Keratinocyte (primary cell): Measurements from ENCODE around the gene EGFL8. TPM values are rescaled to one million over a fixed set of nuclear protein-coding genes. Genes with fewer than 3 reads are reported as not detected.

Source experiments
- DNase-seq: peaks from one replicate; pipeline ENCODE4 v3.0.0-alpha.2; 2011; ENCODE audit warnings: low read depth, missing footprints, low spot score
- FAIRE-seq: peaks from 2 replicates; lab custom pipeline; 2011; peaks lifted over from hg19 to GRCh38; lab: Jason Lieb, UNC
- H2AFZ ChIP-seq: 2 replicates; pipeline ENCODE4 v1.6.0; 2012; ENCODE audit warnings: low read length, control low read depth, inconsistent platforms; ENCODE audit not compliant: control insufficient read depth
- H3K27ac ChIP-seq: 2 replicates; pipeline ENCODE4 v1.5.1; 2011; ENCODE audit warnings: low read length; ENCODE audit not compliant: control insufficient read depth, insufficient read depth
- H3K27me3 ChIP-seq: 3 replicates; pipeline ENCODE4 v1.6.0; 2011; ENCODE audit warnings: low read length; ENCODE audit not compliant: control insufficient read depth, insufficient read depth; ENCODE audit errors: extremely low read depth
- H3K36me3 ChIP-seq, 2 experiments: 2 replicates in 1 of 2; 3 replicates in 1 of 2; pipeline ENCODE4 v1.5.1; 2011; ENCODE audit warnings: low read length in 2 of 2, mild to moderate bottlenecking in 1 of 2; ENCODE audit not compliant: control insufficient read depth in 2 of 2, insufficient read depth in 2 of 2; ENCODE audit errors: extremely low read depth in 1 of 2
- H3K4me1 ChIP-seq: 3 replicates; pipeline ENCODE4 v1.5.1; 2011; ENCODE audit warnings: low read length; ENCODE audit not compliant: control insufficient read depth, insufficient read depth; ENCODE audit errors: extremely low read depth
- H3K4me2 ChIP-seq: 3 replicates; pipeline ENCODE4 v1.6.0; 2011; ENCODE audit warnings: low read depth, low read length; ENCODE audit not compliant: control insufficient read depth, insufficient read depth; ENCODE audit errors: extremely low read depth
- H3K4me3 ChIP-seq, 3 experiments: fragments of 200-600 bp in 1 of 3; sonication (generic) in 1 of 3; 2 replicates in 2 of 3; 3 replicates in 1 of 3; pipeline ENCODE4 v1.5.1; 2011 to 2016; ENCODE audit warnings: low read length in 3 of 3, mild to moderate bottlenecking in 3 of 3, control low read depth in 2 of 3, inconsistent platforms in 1 of 3, low read depth in 1 of 3, mixed read lengths in 1 of 3, mixed run types in 1 of 3, moderate library complexity in 1 of 3; ENCODE audit not compliant: control insufficient read depth in 2 of 3, insufficient read depth in 2 of 3; ENCODE audit errors: extremely low read depth in 1 of 3
- H3K79me2 ChIP-seq: 2 replicates; pipeline ENCODE4 v1.6.0; 2012; ENCODE audit warnings: low read length; ENCODE audit not compliant: control insufficient read depth, insufficient read depth
- H3K9ac ChIP-seq: 3 replicates; pipeline ENCODE4 v1.6.0; 2011; ENCODE audit warnings: low read length; ENCODE audit not compliant: control insufficient read depth, insufficient read depth; ENCODE audit errors: extremely low read depth
- H3K9me1 ChIP-seq: 3 replicates; pipeline ENCODE4 v1.6.0; 2011; ENCODE audit warnings: low read length; ENCODE audit not compliant: control insufficient read depth, insufficient read depth; ENCODE audit errors: extremely low read depth
- H3K9me3 ChIP-seq: 2 replicates; pipeline ENCODE4 v1.5.1; 2012; ENCODE audit warnings: low read depth, low read length; ENCODE audit not compliant: control insufficient read depth
- H4K20me1 ChIP-seq: 3 replicates; pipeline ENCODE4 v1.6.0; 2011; ENCODE audit warnings: low read length; ENCODE audit not compliant: control insufficient read depth, insufficient read depth; ENCODE audit errors: extremely low read depth
- EZH2 ChIP-seq: IDR thresholded peaks from one replicate; pipeline ENCODE4 v1.6.1; 2012; ENCODE audit warnings: inconsistent platforms, mild to moderate bottlenecking, low read length, moderate library complexity
- dilution Hi-C: fragments of 300-500 bp; cut with MboI; formaldehyde crosslinking; loops from one replicate; pipeline ENCODE4 v1.7.0; 2020; ENCODE audit warnings: low sequenced_read_pairs; ENCODE audit not compliant: extremely low pct_ligation_motif_present
- polyA plus RNA-seq, 5 experiments: library from polyadenylated mRNA; depleted of rRNA in 3 of 5; stranded (reverse) in 3 of 5; stranded (forward) in 1 of 5; unstranded in 1 of 5; fragments of >200 nt; gene quantifications; 1 replicate in 1 of 5; 2 replicates in 3 of 5; 3 replicates in 1 of 5; pipeline versions ENCODE4 v1.2.1 to v1.2.3, GENCODE V29; 2011 to 2012; ENCODE audit warnings: missing spikeins in 2 of 5, low read depth in 1 of 5, low replicate concordance in 1 of 5
- TF ChIP-seq, protein P1 (sequence below), 3 experiments: IDR thresholded peaks in 1 of 3; conservative IDR thresholded peaks in 1 of 3; optimal IDR thresholded peaks in 1 of 3; 2 replicates in 2 of 3; 3 replicates in 1 of 3; pipeline versions ENCODE3 to v1.5.1; 2011; ENCODE audit warnings: low read length in 3 of 3, mild to moderate bottlenecking in 3 of 3, moderate library complexity in 2 of 3, control low read depth in 1 of 3, inconsistent platforms in 1 of 3; ENCODE audit not compliant: insufficient read depth in 2 of 3; ENCODE audit errors: extremely low read depth in 1 of 3

The EGFL8 gene
- polyA plus RNA-seq, 1 donor (not counting 4 experiments of a cell fraction or from before 2014, with no cell fraction given), result 3.7 TPM

DNA sequence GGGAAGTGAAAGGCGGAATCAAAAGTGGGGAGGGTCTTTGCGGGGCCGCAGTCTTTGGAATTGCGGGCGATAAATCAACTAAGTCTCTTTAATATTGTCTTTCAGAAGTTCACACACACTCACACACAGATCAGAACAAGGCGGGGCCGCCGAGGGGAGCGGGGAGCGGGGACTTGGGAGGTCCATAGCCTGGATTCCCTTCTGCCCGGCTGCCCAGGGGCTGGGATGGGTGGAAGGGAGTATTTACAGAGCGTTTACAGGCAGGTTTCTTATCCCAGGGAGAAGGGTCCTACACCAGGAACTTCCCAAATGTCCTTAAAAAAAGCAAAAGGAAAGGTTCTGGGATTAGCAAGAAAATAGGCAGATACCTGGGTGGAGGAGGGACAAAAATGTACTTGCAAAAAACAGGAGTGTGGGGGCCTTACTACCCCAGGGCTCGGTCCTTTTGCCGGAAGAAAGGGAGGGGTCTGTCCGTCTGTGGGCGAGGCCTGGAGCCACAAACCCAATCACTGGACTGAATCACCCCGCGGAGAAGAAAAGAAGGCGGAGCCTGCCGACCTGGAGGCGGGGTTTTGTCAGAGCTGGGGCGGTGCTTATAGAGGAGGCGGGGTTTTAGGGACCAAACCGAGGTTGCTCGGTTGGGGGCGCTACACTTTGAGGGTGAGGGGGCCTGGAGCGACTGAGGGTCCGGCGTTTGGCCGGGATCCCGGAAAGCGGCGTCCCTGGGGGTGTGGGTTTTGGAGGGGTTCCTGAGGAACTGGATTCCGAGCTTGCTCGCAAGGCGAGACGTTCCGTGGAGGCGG lies 15.9 kb upstream of the EGFL8 start:
- Histone ChIP-seq H3K9ac (peak overlapping the region; percentile 71), H3K9me3 (no peaks in the 10 kb centered on the region), H3K4me3 (peak overlapping the region; percentile 46 to 82 (median 66)), H3K27me3 (peaks cover 4% of the 10 kb centered on the region), H3K79me2 (no peaks in the 10 kb centered on the region), H3K9me1 (no peaks in the 10 kb centered on the region), H2AFZ (peak overlapping the region; percentile 81), H3K4me2 (peak overlapping the region; percentile 94), H3K27ac (peak overlapping the region; percentile 54), H4K20me1 (no peaks in the 10 kb centered on the region), H3K36me3 (no peaks in the 10 kb centered on the region), H3K4me1 (peaks cover 12% of the 10 kb centered on the region)
- no peak for TF ChIP-seq EZH2
- TF ChIP-seq, protein P1, sequence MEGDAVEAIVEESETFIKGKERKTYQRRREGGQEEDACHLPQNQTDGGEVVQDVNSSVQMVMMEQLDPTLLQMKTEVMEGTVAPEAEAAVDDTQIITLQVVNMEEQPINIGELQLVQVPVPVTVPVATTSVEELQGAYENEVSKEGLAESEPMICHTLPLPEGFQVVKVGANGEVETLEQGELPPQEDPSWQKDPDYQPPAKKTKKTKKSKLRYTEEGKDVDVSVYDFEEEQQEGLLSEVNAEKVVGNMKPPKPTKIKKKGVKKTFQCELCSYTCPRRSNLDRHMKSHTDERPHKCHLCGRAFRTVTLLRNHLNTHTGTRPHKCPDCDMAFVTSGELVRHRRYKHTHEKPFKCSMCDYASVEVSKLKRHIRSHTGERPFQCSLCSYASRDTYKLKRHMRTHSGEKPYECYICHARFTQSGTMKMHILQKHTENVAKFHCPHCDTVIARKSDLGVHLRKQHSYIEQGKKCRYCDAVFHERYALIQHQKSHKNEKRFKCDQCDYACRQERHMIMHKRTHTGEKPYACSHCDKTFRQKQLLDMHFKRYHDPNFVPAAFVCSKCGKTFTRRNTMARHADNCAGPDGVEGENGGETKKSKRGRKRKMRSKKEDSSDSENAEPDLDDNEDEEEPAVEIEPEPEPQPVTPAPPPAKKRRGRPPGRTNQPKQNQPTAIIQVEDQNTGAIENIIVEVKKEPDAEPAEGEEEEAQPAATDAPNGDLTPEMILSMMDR (optimal IDR thresholded peaks at IDR 0.05 in 1 of 3, IDR thresholded peaks at IDR 0.05 in 1 of 3, conservative IDR thresholded peaks at IDR 0.05 in 1 of 3; ENCODE audit: extremely low read depth in 1 of 3, insufficient read depth in 2 of 3, low read length in 3 of 3), result peak; percentile 45 to 58 (median 47)
- FAIRE-seq, result no peak
- dilution Hi-C loops, result no loop called here
- no peak for DNase-seq

DNA sequence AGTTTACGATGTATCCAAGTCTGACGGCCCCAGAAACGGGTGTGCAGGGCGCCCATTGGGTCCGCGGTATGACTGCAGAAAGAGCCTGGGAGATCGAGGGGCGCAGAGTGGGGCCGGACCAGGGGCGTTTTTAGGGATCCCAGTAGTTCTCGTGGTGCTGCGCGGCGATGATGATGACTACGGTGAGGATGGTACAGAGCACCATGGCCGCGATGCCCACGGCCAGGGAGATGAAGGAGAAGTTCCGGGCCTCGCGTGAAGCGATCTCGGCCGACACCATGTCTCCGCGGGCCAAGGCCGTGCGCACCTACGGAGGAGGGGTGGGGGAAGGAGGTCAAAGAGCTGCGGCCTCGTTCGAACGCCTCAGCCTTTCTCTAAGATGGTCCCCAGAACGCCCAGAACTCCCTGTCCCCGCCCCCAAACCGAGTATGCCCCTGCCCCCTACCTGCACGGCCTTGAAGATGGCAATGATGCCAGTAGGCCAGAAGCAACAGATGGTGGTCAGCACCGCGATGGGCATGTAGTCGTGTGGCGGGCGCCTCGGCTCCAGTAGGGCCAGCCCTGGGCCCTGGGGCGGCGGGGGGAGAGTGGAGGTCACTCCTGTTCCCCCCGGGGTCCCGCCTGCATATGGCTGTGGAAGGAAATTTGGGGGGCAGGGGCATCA lies 15.2 kb upstream of the EGFL8 start:
- Histone ChIP-seq H3K4me1 (peaks cover 12% of the 10 kb centered on the region), H3K9me3 (no peaks in the 10 kb centered on the region), H3K4me2 (peak overlapping the region; percentile 94), H3K79me2 (no peaks in the 10 kb centered on the region), H3K9me1 (no peaks in the 10 kb centered on the region), H3K27me3 (peaks cover 4% of the 10 kb centered on the region), H3K9ac (peak overlapping the region; percentile 71), H3K27ac (no peak overlapping the region), H3K36me3 (no peaks in the 10 kb centered on the region), H3K4me3 (peak overlapping the region; percentile 46 to 82 (median 66)), H2AFZ (peak overlapping the region; percentile 75), H4K20me1 (no peaks in the 10 kb centered on the region)
- DNase-seq (no peak), FAIRE-seq (no peak)
- TF ChIP-seq EZH2, result no peak
- dilution Hi-C loops, result no loop called here
